Endothelial cell of umbilical vein (primary cell): ENCODE measurements around the gene ZNF627. TPM values are rescaled to one million over a fixed set of nuclear protein-coding genes. Genes with fewer than 3 reads are reported as not detected.
"Not testable (repeated sequence)": the region's sequence is repeated elsewhere in the genome, so short reads cannot be mapped to it uniquely, and the experiment has no call there.

Source experiments
- BruUV-seq: library from RNA; stranded (reverse); fragments of 400-500 nt; replicated peaks from 2 replicates; lab custom pipeline; 2021; lab: Mats Ljungman, UMichigan
- CTCF ChIA-PET: fragments of 300-600, 350-600 bp; sonication (Branson Sonifier 250); formaldehyde crosslinking; loops from one replicate; lab custom pipeline; 2021; ENCODE audit warnings: antibody characterized with exemption, inconsistent platforms; lab: Charles Lee
- POLR2A ChIA-PET: fragments of 300-600, 350-600 bp; sonication (Branson Sonifier 250); formaldehyde crosslinking; loops from one replicate; lab custom pipeline; 2021; ENCODE audit warnings: antibody characterized with exemption, inconsistent platforms; lab: Charles Lee
- DNase-seq: peaks from one replicate; pipeline ENCODE4 v3.0.0-alpha.2; 2011; ENCODE audit warnings: low read depth, low spot score
- FAIRE-seq: peaks from 2 replicates; lab custom pipeline; 2011; peaks lifted over from hg19 to GRCh38; lab: Jason Lieb, UNC
- H2AFZ ChIP-seq: 2 replicates; pipeline ENCODE4 v1.6.0; 2012; ENCODE audit warnings: low read depth, low read length, control low read depth, inconsistent platforms
- H3K27ac ChIP-seq: 2 replicates; pipeline ENCODE4 v1.5.1; 2011; ENCODE audit warnings: low read depth, mild to moderate bottlenecking, control low read depth, low read length, moderate library complexity; ENCODE audit not compliant: insufficient read depth
- H3K27me3 ChIP-seq, 2 experiments: 2 replicates each; pipeline versions ENCODE4 v1.6.0 to v1.6.1; 2011; ENCODE audit warnings: low read length in 2 of 2, mixed read lengths in 1 of 2; ENCODE audit not compliant: control insufficient read depth in 2 of 2, insufficient read depth in 2 of 2
- H3K36me3 ChIP-seq, 2 experiments: 2 replicates in 1 of 2; 3 replicates in 1 of 2; pipeline ENCODE4 v1.5.1; 2011; ENCODE audit warnings: low read length in 2 of 2, mild to moderate bottlenecking in 1 of 2, moderate library complexity in 1 of 2; ENCODE audit not compliant: control insufficient read depth in 2 of 2, insufficient read depth in 2 of 2; ENCODE audit errors: extremely low read depth in 1 of 2
- H3K4me1 ChIP-seq: 3 replicates; pipeline ENCODE4 v1.5.1; 2011; ENCODE audit warnings: mild to moderate bottlenecking, low read length; ENCODE audit not compliant: control insufficient read depth, insufficient read depth; ENCODE audit errors: extremely low read depth
- H3K4me2 ChIP-seq: 2 replicates; pipeline ENCODE4 v1.6.1; 2011; ENCODE audit warnings: low read length, control low read depth, mixed read lengths; ENCODE audit not compliant: insufficient read depth
- H3K4me3 ChIP-seq, 3 experiments: fragments of 200-600 bp in 1 of 3; sonication (generic), shearing (Covaris generic) in 1 of 3; replicated peaks in 1 of 3; 2 replicates each; pipeline ENCODE4 v1.5.1; 2011 to 2016; ENCODE audit warnings: control low read depth in 3 of 3, low read length in 3 of 3, mild to moderate bottlenecking in 2 of 3, inconsistent platforms in 1 of 3, low read depth in 1 of 3, moderate library complexity in 1 of 3; ENCODE audit not compliant: insufficient read depth in 1 of 3
- H3K79me2 ChIP-seq: 2 replicates; pipeline ENCODE4 v1.6.0; 2012; ENCODE audit warnings: low read length, inconsistent platforms; ENCODE audit not compliant: control insufficient read depth, insufficient read depth
- H3K9ac ChIP-seq: replicated peaks from 2 replicates; pipeline ENCODE3; 2011; ENCODE audit warnings: low read length, control low read depth; ENCODE audit not compliant: insufficient read depth; ENCODE audit errors: extremely low read depth
- H3K9me1 ChIP-seq: replicated peaks from 3 replicates; pipeline ENCODE4 v1.6.0; 2011; ENCODE audit warnings: mild to moderate bottlenecking, low read length; ENCODE audit not compliant: control insufficient read depth, insufficient read depth; ENCODE audit errors: extremely low read depth
- H3K9me3 ChIP-seq: replicated peaks from 2 replicates; pipeline ENCODE4 v1.5.1; 2012; ENCODE audit warnings: low read length, inconsistent platforms; ENCODE audit not compliant: control insufficient read depth, insufficient read depth
- H4K20me1 ChIP-seq: replicated peaks from 2 replicates; pipeline ENCODE3; 2011; ENCODE audit warnings: mild to moderate bottlenecking, low read length; ENCODE audit not compliant: control insufficient read depth, insufficient read depth; ENCODE audit errors: extremely low read depth
- GATA2 ChIP-seq: IDR thresholded peaks from 2 replicates; pipeline ENCODE4 v1.7.0; 2011; ENCODE audit warnings: low read depth, mild to moderate bottlenecking, moderate library complexity, mixed read lengths, low read length; ENCODE audit not compliant: insufficient read length, insufficient read depth
- JUN ChIP-seq: IDR thresholded peaks from 2 replicates; pipeline ENCODE4 v1.6.1; 2011; ENCODE audit warnings: borderline replicate concordance, low read depth; ENCODE audit not compliant: insufficient read length, insufficient read depth
- MAX ChIP-seq: IDR thresholded peaks from 2 replicates; pipeline ENCODE4 v1.6.1; 2011; ENCODE audit not compliant: insufficient read depth, insufficient read length
- MYC ChIP-seq: IDR thresholded peaks from one replicate; pipeline ENCODE4 v1.6.1; 2011; ENCODE audit warnings: mild to moderate bottlenecking, low read depth, low read length
- POLR2AphosphoS5 ChIP-seq: IDR thresholded peaks from 2 replicates; pipeline ENCODE4 v1.6.1; 2012; ENCODE audit warnings: low read depth, mild to moderate bottlenecking, control low read depth, low read length, moderate library complexity; ENCODE audit not compliant: insufficient read depth
- dilution Hi-C: fragments of 300-500 bp; cut with MboI; formaldehyde crosslinking; loops from one replicate; pipeline ENCODE4 v1.15.0; 2019; ENCODE audit warnings: low sequenced_read_pairs; ENCODE audit not compliant: extremely low pct_ligation_motif_present
- intact Hi-C: fragments of 100-400 bp; cut with micrococcal nuclease; formaldehyde crosslinking; loops from one replicate; pipeline ENCODE4 v1.10.0; 2022
- polyA plus RNA-seq, 4 experiments: library from polyadenylated mRNA; depleted of rRNA in 3 of 4; stranded (reverse) in 3 of 4; unstranded in 1 of 4; fragments of >200 nt; gene quantifications; 2 replicates each; pipeline versions ENCODE4 v1.2.1 to v1.2.3, GENCODE V29; 2011 to 2012; ENCODE audit warnings: missing spikeins in 1 of 4
- total RNA-seq: library from RNA; stranded (reverse); gene quantifications from 2 replicates; pipeline ENCODE4 v1.2.3, GENCODE V29; 2021

The ZNF627 gene
- total and polyA plus RNA-seq, 2 donors (not counting 3 experiments of a cell fraction or from before 2014, with no cell fraction given) = 5.6 to 9.7 TPM

- POLR2A ChIA-PET, FAIRE-seq, H3K4me3 ChIP-seq, H3K27ac ChIP-seq, H3K4me1 ChIP-seq, H3K9me3 ChIP-seq, DNase-seq, H3K9ac ChIP-seq, H3K36me3 ChIP-seq, H3K4me2 ChIP-seq, H3K27me3 ChIP-seq, dilution Hi-C loops, H3K9me1 ChIP-seq, CTCF ChIA-PET, BruUV-seq, H2AFZ ChIP-seq, H4K20me1 ChIP-seq, intact Hi-C loops, H3K79me2 ChIP-seq: not testable (repeated sequence)
Measured at GRCh38 chr19:11565649-11565980, 31.7 kb upstream of the ZNF627 start.

GRCh38 chr19:11566164-11566563, 31.1 kb upstream of the ZNF627 start:
- H3K27me3 ChIP-seq = no peaks in the 10 kb centered on the region
- no peak for DNase-seq
- H4K20me1 ChIP-seq = no peaks in the 10 kb centered on the region
- H3K79me2 ChIP-seq = no peaks in the 10 kb centered on the region
- H3K4me2 ChIP-seq = no peak overlapping the region
- no peak for FAIRE-seq
- dilution Hi-C loops (no loop called here), intact Hi-C loops (no loop called here)
- H3K9me1 ChIP-seq = no peaks in the 10 kb centered on the region
- POLR2A ChIA-PET = no interaction called here
- no peak overlapping the region for H3K4me3 ChIP-seq
- no TSS peak for BruUV-seq
- no peak overlapping the region for H3K9ac ChIP-seq
- CTCF ChIA-PET = no interaction called here
- H3K36me3 ChIP-seq = no peaks in the 10 kb centered on the region
- H3K9me3 ChIP-seq = no peaks in the 10 kb centered on the region
- TF ChIP-seq JUN (no peak), POLR2AphosphoS5 (no peak), GATA2 (no peak), MYC (no peak), MAX (no peak)
- no peaks in the 10 kb centered on the region for H3K4me1 ChIP-seq
- H3K27ac ChIP-seq = no peak overlapping the region
- H2AFZ ChIP-seq = no peak overlapping the region
